Endothelial cell of umbilical vein (primary cell): ENCODE measurements around the gene STK24. TPM values are rescaled to one million over a fixed set of nuclear protein-coding genes. Genes with fewer than 3 reads are reported as not detected.

Experiments
- BruUV-seq: library from RNA; stranded (reverse); fragments of 400-500 nt; replicated peaks from 2 replicates; lab custom pipeline; 2021; lab: Mats Ljungman, UMichigan
- CTCF ChIA-PET: fragments of 300-600, 350-600 bp; sonication (Branson Sonifier 250); formaldehyde crosslinking; loops from one replicate; lab custom pipeline; 2021; ENCODE audit warnings: antibody characterized with exemption, inconsistent platforms; lab: Charles Lee
- POLR2A ChIA-PET: fragments of 300-600, 350-600 bp; sonication (Branson Sonifier 250); formaldehyde crosslinking; loops from one replicate; lab custom pipeline; 2021; ENCODE audit warnings: antibody characterized with exemption, inconsistent platforms; lab: Charles Lee
- DNase-seq: peaks from one replicate; pipeline ENCODE4 v3.0.0-alpha.2; 2011; ENCODE audit warnings: low read depth, low spot score
- FAIRE-seq: peaks from 2 replicates; lab custom pipeline; 2011; peaks lifted over from hg19 to GRCh38; lab: Jason Lieb, UNC
- H2AFZ ChIP-seq: 2 replicates; pipeline ENCODE4 v1.6.0; 2012; ENCODE audit warnings: low read depth, low read length, control low read depth, inconsistent platforms
- H3K27ac ChIP-seq: 2 replicates; pipeline ENCODE4 v1.5.1; 2011; ENCODE audit warnings: low read depth, mild to moderate bottlenecking, control low read depth, low read length, moderate library complexity; ENCODE audit not compliant: insufficient read depth
- H3K27me3 ChIP-seq, 2 experiments: 2 replicates each; pipeline versions ENCODE4 v1.6.0 to v1.6.1; 2011; ENCODE audit warnings: low read length in 2 of 2, mixed read lengths in 1 of 2; ENCODE audit not compliant: control insufficient read depth in 2 of 2, insufficient read depth in 2 of 2
- H3K36me3 ChIP-seq, 2 experiments: 2 replicates in 1 of 2; 3 replicates in 1 of 2; pipeline ENCODE4 v1.5.1; 2011; ENCODE audit warnings: low read length in 2 of 2, mild to moderate bottlenecking in 1 of 2, moderate library complexity in 1 of 2; ENCODE audit not compliant: control insufficient read depth in 2 of 2, insufficient read depth in 2 of 2; ENCODE audit errors: extremely low read depth in 1 of 2
- H3K4me1 ChIP-seq: 3 replicates; pipeline ENCODE4 v1.5.1; 2011; ENCODE audit warnings: mild to moderate bottlenecking, low read length; ENCODE audit not compliant: control insufficient read depth, insufficient read depth; ENCODE audit errors: extremely low read depth
- H3K4me2 ChIP-seq: 2 replicates; pipeline ENCODE4 v1.6.1; 2011; ENCODE audit warnings: low read length, control low read depth, mixed read lengths; ENCODE audit not compliant: insufficient read depth
- H3K4me3 ChIP-seq, 3 experiments: fragments of 200-600 bp in 1 of 3; sonication (generic), shearing (Covaris generic) in 1 of 3; replicated peaks in 1 of 3; 2 replicates each; pipeline ENCODE4 v1.5.1; 2011 to 2016; ENCODE audit warnings: control low read depth in 3 of 3, low read length in 3 of 3, mild to moderate bottlenecking in 2 of 3, inconsistent platforms in 1 of 3, low read depth in 1 of 3, moderate library complexity in 1 of 3; ENCODE audit not compliant: insufficient read depth in 1 of 3
- H3K79me2 ChIP-seq: 2 replicates; pipeline ENCODE4 v1.6.0; 2012; ENCODE audit warnings: low read length, inconsistent platforms; ENCODE audit not compliant: control insufficient read depth, insufficient read depth
- H3K9ac ChIP-seq: replicated peaks from 2 replicates; pipeline ENCODE3; 2011; ENCODE audit warnings: low read length, control low read depth; ENCODE audit not compliant: insufficient read depth; ENCODE audit errors: extremely low read depth
- H3K9me1 ChIP-seq: replicated peaks from 3 replicates; pipeline ENCODE4 v1.6.0; 2011; ENCODE audit warnings: mild to moderate bottlenecking, low read length; ENCODE audit not compliant: control insufficient read depth, insufficient read depth; ENCODE audit errors: extremely low read depth
- H3K9me3 ChIP-seq: replicated peaks from 2 replicates; pipeline ENCODE4 v1.5.1; 2012; ENCODE audit warnings: low read length, inconsistent platforms; ENCODE audit not compliant: control insufficient read depth, insufficient read depth
- H4K20me1 ChIP-seq: replicated peaks from 2 replicates; pipeline ENCODE3; 2011; ENCODE audit warnings: mild to moderate bottlenecking, low read length; ENCODE audit not compliant: control insufficient read depth, insufficient read depth; ENCODE audit errors: extremely low read depth
- CTCF ChIP-seq, 2 donors: IDR thresholded peaks; 1 replicate in 1 of 2; 2 replicates in 1 of 2; pipeline ENCODE4 v1.5.1; 2011; ENCODE audit warnings: low read length in 2 of 2, mild to moderate bottlenecking in 2 of 2, moderate library complexity in 2 of 2, control low read depth in 1 of 2, inconsistent platforms in 1 of 2, low read depth in 1 of 2; ENCODE audit not compliant: insufficient read depth in 1 of 2; ENCODE audit errors: extremely low read depth in 1 of 2
- EZH2 ChIP-seq: IDR thresholded peaks from 2 replicates; pipeline ENCODE4 v1.6.1; 2012; ENCODE audit warnings: borderline replicate concordance, low read depth, mild to moderate bottlenecking, moderate library complexity, low read length, inconsistent platforms; ENCODE audit not compliant: severe bottlenecking
- FOS ChIP-seq: IDR thresholded peaks from 2 replicates; pipeline ENCODE4 v1.6.1; 2011; ENCODE audit warnings: mild to moderate bottlenecking, low read length, moderate library complexity, borderline replicate concordance; ENCODE audit not compliant: insufficient read depth
- GATA2 ChIP-seq: IDR thresholded peaks from 2 replicates; pipeline ENCODE4 v1.7.0; 2011; ENCODE audit warnings: low read depth, mild to moderate bottlenecking, moderate library complexity, mixed read lengths, low read length; ENCODE audit not compliant: insufficient read length, insufficient read depth
- JUN ChIP-seq: IDR thresholded peaks from 2 replicates; pipeline ENCODE4 v1.6.1; 2011; ENCODE audit warnings: borderline replicate concordance, low read depth; ENCODE audit not compliant: insufficient read length, insufficient read depth
- MAX ChIP-seq: IDR thresholded peaks from 2 replicates; pipeline ENCODE4 v1.6.1; 2011; ENCODE audit not compliant: insufficient read depth, insufficient read length
- MYC ChIP-seq: IDR thresholded peaks from one replicate; pipeline ENCODE4 v1.6.1; 2011; ENCODE audit warnings: mild to moderate bottlenecking, low read depth, low read length
- POLR2A ChIP-seq: IDR thresholded peaks from 2 replicates; pipeline ENCODE4 v1.6.1; 2012; ENCODE audit warnings: low read depth, mild to moderate bottlenecking, control low read depth, low read length
- POLR2AphosphoS5 ChIP-seq: IDR thresholded peaks from 2 replicates; pipeline ENCODE4 v1.6.1; 2012; ENCODE audit warnings: low read depth, mild to moderate bottlenecking, control low read depth, low read length, moderate library complexity; ENCODE audit not compliant: insufficient read depth
- dilution Hi-C: fragments of 300-500 bp; cut with MboI; formaldehyde crosslinking; loops from one replicate; pipeline ENCODE4 v1.15.0; 2019; ENCODE audit warnings: low sequenced_read_pairs; ENCODE audit not compliant: extremely low pct_ligation_motif_present
- intact Hi-C: fragments of 100-400 bp; cut with micrococcal nuclease; formaldehyde crosslinking; loops from one replicate; pipeline ENCODE4 v1.10.0; 2022
- polyA plus RNA-seq, 4 experiments: library from polyadenylated mRNA; depleted of rRNA in 3 of 4; stranded (reverse) in 3 of 4; unstranded in 1 of 4; fragments of >200 nt; gene quantifications; 2 replicates each; pipeline versions ENCODE4 v1.2.1 to v1.2.3, GENCODE V29; 2011 to 2012; ENCODE audit warnings: missing spikeins in 1 of 4
- total RNA-seq: library from RNA; stranded (reverse); gene quantifications from 2 replicates; pipeline ENCODE4 v1.2.3, GENCODE V29; 2021

STK24 gene
- total and polyA plus RNA-seq, 2 donors (not counting 3 experiments of a cell fraction or from before 2014, with no cell fraction given) = 43.3 to 100 TPM

- Histone ChIP-seq H4K20me1 (no peaks in the 10 kb centered on the region), H2AFZ (no peak overlapping the region)
- intact Hi-C loops = no loop called here
Measured at GRCh38 chr13:98429531-98429930, 147.4 kb downstream of the STK24 start.

More at GRCh38 chr13:98429531-98429930, 147.4 kb downstream of the STK24 start:
- BruUV-seq = no TSS peak
- H3K27ac ChIP-seq = no peak overlapping the region
- H3K36me3 ChIP-seq = peaks cover 0 to 2% of the 10 kb centered on the region in 2 experiments
- H3K27me3 ChIP-seq = no peaks in the 10 kb centered on the region
- ChIA-PET CTCF (interaction anchor here (1.5 kb wide), 1 partner anchor 396 kb away, joined by 5 read pairs; no protein-coding TSS in a partner anchor), POLR2A (no interaction called here)
- H3K4me2 ChIP-seq = no peak overlapping the region
- H3K4me1 ChIP-seq = no peaks in the 10 kb centered on the region
- H3K79me2 ChIP-seq = no peaks in the 10 kb centered on the region
- DNase-seq = no peak
- FAIRE-seq = no peak
- no peak overlapping the region for H3K4me3 ChIP-seq
- no peak overlapping the region for H3K9ac ChIP-seq
- TF ChIP-seq MYC (no peak), GATA2 (no peak), POLR2A (no peak), POLR2AphosphoS5 (no peak), EZH2 (no peak), CTCF (IDR thresholded peaks at IDR 0.05; ENCODE audit: extremely low read depth in 1 of 2, insufficient read depth in 1 of 2, low read depth in 1 of 2, low read length in 2 of 2) (no peak), JUN (no peak), MAX (no peak), FOS (no peak)
- no peaks in the 10 kb centered on the region for H3K9me3 ChIP-seq
- no peaks in the 10 kb centered on the region for H3K9me1 ChIP-seq
- dilution Hi-C loops = loop anchor here (25.0 kb wide), 1 partner anchor 233 kb away; no protein-coding TSS in a partner anchor
